ENCODE measurements around the gene KIAA0319L.

KIAA0319L gene

DNA sequence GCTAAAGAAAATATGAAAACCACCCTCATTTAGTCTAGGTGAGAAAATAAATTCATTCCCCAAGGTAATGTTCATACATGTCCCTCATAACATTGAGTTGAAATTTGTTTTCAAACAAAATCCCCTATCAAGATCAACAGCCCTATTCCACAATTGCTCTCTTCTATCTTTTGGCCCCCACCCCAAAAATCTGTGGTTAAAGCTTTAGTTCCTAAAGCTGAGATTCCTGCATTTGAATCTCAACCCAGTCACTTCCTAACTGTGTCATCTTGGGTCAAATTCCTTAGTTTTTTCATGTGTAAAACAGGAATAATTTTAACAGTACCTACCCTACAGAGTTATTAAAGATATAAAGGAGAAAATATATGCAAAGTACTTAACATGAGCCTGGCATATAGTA lies 22.0 kb downstream of the KIAA0319L start:
- DNase-seq = no peak

GRCh38 chr1:35533586-35533985 lies 23.6 kb downstream of the KIAA0319L start:
- no peak for DNase-seq

DNA sequence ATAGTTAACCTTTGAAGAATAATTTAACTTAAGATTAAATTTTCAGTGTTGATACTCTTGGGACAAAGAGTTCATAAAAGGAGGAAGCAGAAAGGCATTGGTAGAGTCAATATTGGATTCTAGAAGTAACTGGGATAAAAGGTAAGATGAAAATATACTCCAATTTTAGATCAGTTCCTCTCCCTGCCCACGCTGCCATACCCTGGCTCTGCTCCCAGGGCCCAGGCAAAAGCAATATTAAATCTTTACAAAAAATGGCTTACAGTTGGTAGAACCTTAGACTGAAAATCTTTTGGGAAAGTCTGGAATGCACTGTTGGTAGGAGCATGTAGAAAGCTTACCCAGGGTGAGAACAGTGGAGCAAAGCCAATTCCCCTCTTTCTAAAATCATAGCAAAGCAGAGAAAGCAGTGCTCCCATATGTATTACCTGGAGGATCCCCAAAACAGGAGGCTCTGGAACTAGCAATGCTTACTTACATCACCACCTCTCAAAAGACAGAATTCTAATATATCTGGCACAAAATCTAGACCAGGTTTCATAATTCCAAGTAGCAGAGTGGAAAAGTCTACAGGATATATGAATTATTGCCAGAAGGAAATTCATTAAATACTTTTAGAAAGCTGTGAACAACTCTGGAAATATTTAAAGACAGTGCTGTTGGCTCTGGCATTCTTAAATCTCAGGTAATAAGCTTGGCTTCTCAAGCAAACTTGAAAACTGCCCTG lies 24.5 kb downstream of the KIAA0319L start:
- no peak for DNase-seq

GRCh38 chr1:35531368-35531767 lies 25.8 kb downstream of the KIAA0319L start:
- no peak for DNase-seq

- DNase-seq = no peak
These were observed 26.3 kb downstream of the KIAA0319L start for GRCh38 chr1:35530946-35531345.

- DNase-seq = no peak
These were observed 27.0 kb downstream of the KIAA0319L start for GRCh38 chr1:35530168-35530567.

- DNase-seq = no peak
These were observed 33.1 kb downstream of the KIAA0319L start for GRCh38 chr1:35524106-35524505.

DNA sequence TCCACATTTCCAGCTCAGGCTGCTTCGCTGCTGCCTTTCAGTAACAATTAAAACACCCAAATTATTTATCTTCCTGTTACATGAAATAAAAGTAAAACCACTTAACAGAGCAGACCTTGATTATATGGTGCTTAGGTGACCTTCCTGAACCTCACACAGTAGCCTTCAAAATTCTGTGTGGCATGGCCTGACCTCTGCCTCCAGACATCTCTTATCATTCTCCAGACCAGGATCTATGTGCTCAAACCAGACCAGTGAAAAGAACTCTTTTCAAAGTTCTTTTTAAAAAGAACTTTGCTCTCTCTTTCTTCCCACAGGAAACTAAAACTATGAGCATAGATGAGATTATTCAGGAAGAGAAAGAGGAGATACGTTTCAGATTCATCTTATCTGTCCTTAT lies 37.8 kb downstream of the KIAA0319L start:
- no peak for DNase-seq

DNA sequence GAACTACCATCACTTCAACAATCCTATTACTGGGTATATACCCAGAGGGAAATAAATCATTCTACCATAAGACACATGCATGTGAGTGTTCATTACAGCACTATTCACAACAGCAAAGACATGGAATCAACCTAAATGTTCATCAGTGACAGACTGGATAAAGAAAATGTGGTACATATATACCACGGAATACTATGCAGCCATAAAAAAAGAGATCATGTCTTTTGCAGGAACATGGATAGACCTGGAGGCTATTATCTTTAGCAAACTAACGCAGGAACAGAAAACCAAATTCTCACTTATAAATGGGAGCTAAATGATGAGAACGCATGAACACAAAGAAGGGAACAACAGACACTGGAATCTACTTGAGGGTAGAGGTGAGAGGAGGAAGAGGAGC lies 39.0 kb downstream of the KIAA0319L start:
- DNase-seq = no peak

- DNase-seq = no peak
These were observed 45.9 kb downstream of the KIAA0319L start for GRCh38 chr1:35511305-35511704.

DNA sequence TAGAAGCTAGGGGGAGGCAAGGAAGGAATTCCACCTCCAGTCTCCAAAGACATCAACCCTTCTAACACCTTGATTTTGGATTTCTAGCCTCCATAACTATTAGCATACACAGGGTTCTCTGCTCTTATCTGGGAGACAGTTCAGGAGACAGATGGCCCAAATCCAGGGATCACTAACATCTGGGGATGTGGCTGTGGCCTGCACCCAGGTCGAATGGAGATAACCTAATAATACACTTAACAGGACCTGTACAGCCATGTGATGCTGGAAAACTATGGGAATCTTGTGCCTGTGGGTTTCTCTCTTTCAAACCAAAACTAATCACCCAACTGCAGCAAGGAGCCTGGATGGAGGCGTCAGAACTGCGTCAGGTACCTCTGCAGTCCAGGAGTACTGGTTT lies 47.6 kb downstream of the KIAA0319L start:
- DNase-seq = no peak

- no peak for DNase-seq
These were observed 49.3 kb downstream of the KIAA0319L start for GRCh38 chr1:35507947-35508346.

GRCh38 chr1:35506960-35507912 lies 50.0 kb downstream of the KIAA0319L start:
- no peak for DNase-seq

DNA sequence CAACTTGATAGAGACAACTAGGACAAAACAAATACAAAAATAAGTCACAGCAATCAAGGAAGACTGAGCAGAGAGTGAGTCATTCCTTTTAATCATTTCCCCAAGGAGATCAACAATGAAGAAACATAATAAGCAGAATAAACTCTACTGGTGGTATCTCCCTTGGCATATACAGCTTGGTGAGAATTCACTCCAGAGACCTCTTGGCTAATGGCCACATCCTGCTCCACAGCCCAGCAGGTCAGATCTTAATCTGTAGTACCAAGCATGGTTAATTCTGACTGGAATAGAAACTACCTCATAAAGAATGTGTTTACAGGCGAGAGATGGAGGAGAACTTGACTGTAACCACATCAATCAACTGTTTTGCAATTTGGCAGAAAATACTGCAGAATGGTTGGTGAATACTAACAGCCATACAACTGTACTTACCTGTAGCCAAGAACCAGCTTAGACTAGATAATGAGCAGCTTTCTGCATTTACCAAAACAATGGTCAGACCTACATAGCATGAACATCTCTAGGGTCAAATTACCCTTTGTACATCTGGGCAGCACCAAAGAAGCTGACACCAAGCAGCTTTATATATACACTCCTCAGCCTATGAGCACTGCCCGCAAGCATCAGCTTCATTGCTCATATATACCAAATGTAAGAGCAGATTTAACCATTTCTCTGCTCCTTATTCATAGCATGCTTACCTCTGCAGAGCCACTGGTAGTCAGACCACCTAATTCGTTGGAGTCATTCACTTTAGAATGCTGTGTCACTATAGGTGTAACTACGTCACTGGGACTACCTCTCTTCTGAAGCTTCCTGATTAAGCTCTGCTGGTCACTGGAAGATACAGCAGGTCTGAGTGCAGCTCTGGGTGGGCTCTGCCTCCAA lies 51.0 kb downstream of the KIAA0319L start:
- DNase-seq = peak; percentile 16

DNA sequence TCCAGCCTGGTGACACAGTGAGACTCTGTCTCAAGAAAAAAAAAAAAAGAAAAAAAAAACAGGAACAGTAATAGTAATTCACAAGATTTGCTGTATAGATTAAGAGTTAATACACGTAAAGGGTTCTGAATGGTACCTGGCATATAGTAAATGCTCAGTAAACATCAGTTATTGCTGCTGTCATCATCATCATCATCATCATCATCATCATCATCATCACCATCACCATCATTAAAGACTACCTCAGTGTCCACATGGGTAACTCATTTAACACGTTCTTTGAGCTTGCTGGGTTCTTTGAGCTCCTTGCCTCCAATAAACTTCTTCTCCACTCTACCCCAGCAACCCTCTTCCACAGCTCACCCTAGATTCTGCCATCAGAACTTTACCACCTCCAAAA lies 55.0 kb downstream of the KIAA0319L start:
- no peak for DNase-seq

GRCh38 chr1:35500439-35500838 lies 56.8 kb downstream of the KIAA0319L start:
- no peak for DNase-seq

DNA sequence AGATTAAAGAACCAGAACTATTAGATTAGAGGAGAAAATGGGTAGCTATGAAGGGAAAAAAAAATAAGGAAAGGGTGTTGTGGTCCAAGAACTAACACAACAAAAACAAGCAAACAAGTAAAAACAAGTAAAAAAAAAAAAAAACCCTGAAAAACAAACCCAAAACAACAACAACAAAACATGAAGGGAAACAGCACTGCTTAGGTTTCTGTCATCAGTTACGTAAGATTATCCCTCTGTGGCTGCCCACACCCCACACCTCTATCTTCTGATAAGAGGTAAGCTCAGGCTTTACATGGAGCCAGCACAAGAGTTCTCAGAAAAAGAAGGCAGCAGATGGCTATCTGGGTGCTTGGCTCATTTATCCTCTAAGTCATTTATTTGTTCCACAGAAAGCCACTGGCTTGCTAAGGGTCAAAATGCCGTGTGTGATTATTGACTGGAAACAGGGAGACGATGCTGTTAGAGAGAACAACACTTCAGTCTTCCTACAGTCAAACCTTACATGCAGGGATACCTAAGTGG lies 57.5 kb downstream of the KIAA0319L start:
- peak; percentile 19 for DNase-seq

DNA sequence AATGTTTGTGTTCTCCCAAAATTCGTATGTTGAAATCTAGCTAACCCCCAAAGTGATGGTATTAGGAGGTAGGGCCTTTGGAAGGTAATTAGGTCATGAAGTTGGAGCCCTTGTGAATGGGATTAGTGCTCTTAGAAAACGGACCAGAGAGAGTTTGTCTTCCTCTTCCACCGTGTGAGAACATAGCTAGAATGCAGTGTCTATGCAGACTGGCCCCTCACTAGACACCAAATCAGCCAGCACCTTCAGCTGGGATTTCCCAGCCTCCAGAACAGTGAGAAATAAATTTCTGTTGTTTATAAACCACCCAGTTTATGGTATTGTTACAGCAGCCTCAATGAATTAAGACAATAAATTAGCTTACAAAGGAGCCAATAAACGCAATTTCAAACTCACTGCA lies 58.0 kb downstream of the KIAA0319L start:
- no peak for DNase-seq

DNA sequence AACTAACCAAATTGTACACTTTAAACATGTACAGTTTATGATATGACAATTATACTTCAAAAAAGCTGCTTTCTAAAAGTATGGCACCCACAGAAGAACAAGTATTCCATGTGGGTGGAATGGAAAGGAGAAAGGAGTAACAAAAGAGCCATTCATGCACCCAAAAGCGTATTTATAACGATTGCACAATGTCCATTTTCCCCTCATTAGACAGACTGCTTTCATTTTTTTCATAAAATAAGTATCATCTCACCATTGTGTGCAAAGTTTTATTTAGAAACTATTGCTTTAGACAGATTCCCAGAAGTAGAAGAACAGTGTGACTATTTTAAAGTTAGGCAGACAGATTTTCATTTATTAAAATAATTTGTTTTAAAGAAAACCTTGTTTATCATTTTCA lies 59.6 kb downstream of the KIAA0319L start:
- DNase-seq = no peak

DNA sequence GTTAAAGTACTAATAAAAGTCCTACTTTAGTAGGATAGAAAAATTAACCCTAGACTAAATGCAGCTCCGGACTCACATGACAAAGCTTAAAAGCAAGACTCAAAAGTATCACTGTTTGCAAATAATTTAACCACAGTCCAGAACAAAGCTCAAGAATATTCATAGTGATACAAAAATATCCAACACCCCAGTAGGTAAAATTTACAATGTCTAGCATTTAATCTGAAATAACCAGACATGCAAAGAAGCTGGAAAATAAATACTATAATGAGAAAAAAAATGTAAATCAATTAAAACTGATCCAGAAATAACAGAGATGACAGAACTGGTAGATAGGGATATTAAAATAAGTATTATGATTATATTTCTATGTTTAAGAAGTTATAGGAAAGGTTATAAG lies 67.0 kb downstream of the KIAA0319L start:
- DNase-seq = no peak

DNA sequence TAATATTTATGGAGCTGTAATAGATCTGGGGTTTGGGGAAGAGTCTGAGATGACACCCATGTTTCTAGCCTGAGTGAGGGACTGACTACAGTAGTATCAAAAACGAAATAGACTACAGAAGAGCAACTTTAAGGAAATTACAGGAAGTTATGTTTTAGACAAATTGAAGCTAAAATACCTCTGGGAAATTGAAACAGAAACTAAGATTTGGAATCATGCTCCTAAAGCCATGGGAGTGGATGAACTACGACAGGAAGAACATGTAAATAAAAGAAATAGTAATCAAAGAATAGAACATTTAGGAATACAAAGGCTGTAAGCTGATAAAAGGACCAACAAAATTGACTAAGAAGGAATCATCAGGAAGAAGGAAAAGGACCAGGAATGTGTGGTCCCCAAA lies 68.9 kb downstream of the KIAA0319L start:
- no peak for DNase-seq

DNA sequence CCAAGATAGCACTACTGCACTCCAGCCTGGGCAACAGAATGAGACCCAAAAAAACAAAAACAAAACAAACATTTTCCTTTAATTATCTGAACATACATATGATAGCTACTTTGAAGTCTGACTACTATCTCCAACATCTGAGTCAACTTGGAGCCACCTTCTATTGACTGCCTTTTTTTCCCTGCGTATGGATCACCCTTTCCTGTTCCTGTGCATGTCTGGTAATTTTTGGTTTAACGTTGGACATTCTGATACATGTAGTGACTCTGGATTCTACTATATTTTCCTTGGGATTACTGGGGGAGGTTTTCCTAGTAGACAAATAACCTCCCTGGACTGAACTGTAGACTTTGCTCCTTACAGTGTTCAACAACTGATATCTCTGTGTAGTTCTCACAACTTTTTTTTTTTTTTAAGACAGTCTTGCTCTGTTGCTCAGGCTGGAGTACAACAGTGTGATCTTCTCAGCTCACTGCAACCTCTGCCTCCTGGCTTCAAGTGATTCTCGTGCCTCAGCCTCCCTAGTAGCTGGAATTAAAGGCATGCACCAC lies 70.3 kb downstream of the KIAA0319L start:
- DNase-seq = no peak

DNA sequence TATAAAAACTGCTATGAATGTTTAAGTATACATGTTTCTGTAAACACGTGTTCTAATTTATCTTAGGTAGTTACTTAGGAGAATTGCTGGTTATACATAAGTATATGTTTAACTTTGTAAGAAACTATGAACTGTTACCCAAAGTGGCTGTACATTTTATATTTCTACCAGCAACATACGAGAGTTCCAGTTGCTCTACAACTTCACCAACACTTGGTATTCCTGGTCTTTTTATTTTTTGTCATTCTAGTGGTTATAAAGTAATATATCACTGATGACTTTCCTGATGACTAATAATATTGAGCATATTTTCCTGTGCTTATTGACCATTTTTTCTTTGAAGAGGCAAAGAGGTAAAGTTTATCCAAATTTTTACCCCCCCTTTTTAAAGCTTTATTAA lies 76.0 kb downstream of the KIAA0319L start:
- no peak for DNase-seq
